HFFc6 (cell line): ENCODE data around the gene FOXRED2. TPM values are rescaled to one million over a fixed set of nuclear protein-coding genes. Genes with fewer than 3 reads are reported as not detected.

Source experiments
- DNase-seq: peaks from one replicate; pipeline ENCODE4 v3.0.0-alpha.2; 2018
- H3K27ac Mint-ChIP-seq: 2 replicates; pipeline ENCODE4 v1.8.0; 2020; ENCODE audit warnings: mild to moderate bottlenecking, mixed read lengths
- H3K27me3 Mint-ChIP-seq: 2 replicates; pipeline ENCODE4 v1.8.0; 2021; ENCODE audit warnings: mild to moderate bottlenecking, moderate library complexity, mixed read lengths; ENCODE audit not compliant: insufficient read depth
- H3K36me3 Mint-ChIP-seq: 2 replicates; pipeline ENCODE4 v1.8.0; 2021; ENCODE audit warnings: low read depth, mixed read lengths
- H3K4me1 Mint-ChIP-seq: 2 replicates; pipeline ENCODE4 v1.8.0; 2020; ENCODE audit warnings: low read depth, mixed read lengths
- H3K4me3 Mint-ChIP-seq: 2 replicates; pipeline ENCODE4 v1.8.0; 2020; ENCODE audit warnings: mild to moderate bottlenecking, moderate library complexity, mixed read lengths
- H3K9me3 Mint-ChIP-seq: 2 replicates; pipeline ENCODE4 v1.8.0; 2020; ENCODE audit warnings: mild to moderate bottlenecking, mixed read lengths
- total RNA-seq, 6 experiments: library from RNA; stranded (reverse); fragmentation: NEBNext Ultra II Directional; extraction: Animal tissue kit (Norgen Biotek cat#: 25700); gene quantifications; 2 replicates in 1 of 6; 3 replicates in 5 of 6; pipeline ENCODE4 v1.2.3, GENCODE V29; 2021
- TF ChIP-seq, protein P1 (sequence below): fragments of 200-600 bp; sonication (generic); IDR thresholded peaks from 2 replicates; pipeline ENCODE4 v1.5.0; 2021; ENCODE audit warnings: antibody characterized with exemption, mild to moderate bottlenecking

The FOXRED2 gene
- total RNA-seq, 6 experiments from 2014 or later, result 2.8 to 4.7 (median 4.2) TPM

DNA sequence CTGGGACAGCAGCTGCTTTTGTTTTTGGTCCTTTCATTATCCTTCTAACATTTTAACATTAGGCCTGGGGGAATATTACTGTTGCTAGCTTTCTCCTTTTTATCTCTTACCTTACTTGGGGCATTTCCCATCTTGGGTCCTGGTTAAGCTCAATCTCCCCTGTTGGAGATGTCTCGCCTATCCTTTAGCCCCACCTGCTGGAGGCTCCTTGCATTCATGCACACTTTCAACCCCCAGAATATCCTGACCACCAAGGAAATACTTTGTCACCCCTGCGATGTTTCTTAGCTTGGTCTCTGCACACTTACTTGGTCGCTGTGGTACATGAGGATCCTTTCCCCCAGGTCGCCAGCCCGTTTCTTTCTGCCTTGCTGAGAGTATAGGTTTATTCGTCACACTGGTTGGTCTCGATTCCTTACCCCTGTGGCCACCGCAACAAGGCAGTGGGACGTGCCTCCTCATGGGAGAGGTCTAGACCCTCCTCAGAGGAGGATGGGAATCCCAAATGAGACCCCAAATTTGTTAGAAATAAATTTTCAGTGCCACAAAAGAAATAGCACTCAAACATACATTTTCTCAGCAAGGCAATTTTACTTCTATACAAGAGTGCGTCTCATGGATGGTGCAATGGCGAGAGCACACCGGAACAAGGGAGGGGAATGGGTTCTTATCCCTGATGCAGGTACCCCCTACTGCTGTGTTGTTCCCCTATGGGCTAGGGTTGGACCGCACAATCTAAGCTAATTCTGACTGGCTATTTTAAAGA, 20.0 kb downstream of the FOXRED2 start:
- TF ChIP-seq, protein P1, sequence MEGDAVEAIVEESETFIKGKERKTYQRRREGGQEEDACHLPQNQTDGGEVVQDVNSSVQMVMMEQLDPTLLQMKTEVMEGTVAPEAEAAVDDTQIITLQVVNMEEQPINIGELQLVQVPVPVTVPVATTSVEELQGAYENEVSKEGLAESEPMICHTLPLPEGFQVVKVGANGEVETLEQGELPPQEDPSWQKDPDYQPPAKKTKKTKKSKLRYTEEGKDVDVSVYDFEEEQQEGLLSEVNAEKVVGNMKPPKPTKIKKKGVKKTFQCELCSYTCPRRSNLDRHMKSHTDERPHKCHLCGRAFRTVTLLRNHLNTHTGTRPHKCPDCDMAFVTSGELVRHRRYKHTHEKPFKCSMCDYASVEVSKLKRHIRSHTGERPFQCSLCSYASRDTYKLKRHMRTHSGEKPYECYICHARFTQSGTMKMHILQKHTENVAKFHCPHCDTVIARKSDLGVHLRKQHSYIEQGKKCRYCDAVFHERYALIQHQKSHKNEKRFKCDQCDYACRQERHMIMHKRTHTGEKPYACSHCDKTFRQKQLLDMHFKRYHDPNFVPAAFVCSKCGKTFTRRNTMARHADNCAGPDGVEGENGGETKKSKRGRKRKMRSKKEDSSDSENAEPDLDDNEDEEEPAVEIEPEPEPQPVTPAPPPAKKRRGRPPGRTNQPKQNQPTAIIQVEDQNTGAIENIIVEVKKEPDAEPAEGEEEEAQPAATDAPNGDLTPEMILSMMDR, result peak; percentile 87
- Mint-ChIP-seq H3K36me3 (peaks cover 7% of the 10 kb centered on the region; the same call in 1 of the 2 replicates), H3K27ac (no peak overlapping the region), H3K4me1 (no peaks in the 10 kb centered on the region), H3K27me3 (peaks cover 2% of the 10 kb centered on the region), H3K9me3 (peaks cover 10% of the 10 kb centered on the region), H3K4me3 (no peak overlapping the region)
- DNase-seq, result peak; percentile 51

DNA sequence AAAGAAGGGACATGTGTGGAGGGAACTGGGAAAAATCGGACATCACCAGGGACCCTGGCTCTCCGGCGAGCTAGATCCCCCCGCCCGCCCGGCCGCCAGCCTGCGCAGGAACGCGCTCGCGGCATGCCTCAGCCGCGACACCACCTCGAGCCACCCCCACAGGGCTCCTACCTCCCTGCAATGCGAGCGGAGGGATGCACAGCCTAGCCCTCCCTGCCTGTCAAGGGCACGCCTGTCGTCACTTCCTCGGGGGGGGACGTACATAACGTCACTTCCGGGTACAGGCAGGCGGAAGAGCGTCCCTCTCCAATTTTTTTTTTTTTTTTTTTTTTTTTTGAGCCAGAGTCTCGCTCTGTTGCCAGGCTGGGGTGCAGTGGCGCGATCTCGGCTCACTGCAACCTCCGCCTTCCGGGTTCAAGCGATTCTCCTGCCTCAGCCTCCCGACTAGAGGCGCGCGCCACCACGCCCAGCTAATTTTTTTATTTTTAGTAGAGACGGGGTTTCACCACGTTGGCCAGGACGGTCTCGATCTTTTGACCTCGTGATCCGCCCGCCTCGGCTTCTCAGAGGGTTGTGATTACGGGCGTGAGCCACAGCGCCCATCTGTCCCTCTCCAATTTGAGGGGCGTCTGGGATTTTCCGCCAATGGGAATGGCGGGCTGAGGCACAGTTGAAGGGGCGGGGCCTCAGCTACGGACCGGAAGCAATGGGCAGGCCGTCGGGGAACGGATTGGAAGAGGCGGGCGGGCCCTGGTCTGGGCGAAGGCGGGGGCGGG, 25.3 kb downstream of the FOXRED2 start, which contains the start of gene TXN2:
TXN2 (minus strand) TSS at position 248 of the 776 bp plus-strand sequence. CDS start 803 bp downstream, outside the sequence.
- TF ChIP-seq, protein P1, result no peak
- DNase-seq, result peak; percentile 94

DNA sequence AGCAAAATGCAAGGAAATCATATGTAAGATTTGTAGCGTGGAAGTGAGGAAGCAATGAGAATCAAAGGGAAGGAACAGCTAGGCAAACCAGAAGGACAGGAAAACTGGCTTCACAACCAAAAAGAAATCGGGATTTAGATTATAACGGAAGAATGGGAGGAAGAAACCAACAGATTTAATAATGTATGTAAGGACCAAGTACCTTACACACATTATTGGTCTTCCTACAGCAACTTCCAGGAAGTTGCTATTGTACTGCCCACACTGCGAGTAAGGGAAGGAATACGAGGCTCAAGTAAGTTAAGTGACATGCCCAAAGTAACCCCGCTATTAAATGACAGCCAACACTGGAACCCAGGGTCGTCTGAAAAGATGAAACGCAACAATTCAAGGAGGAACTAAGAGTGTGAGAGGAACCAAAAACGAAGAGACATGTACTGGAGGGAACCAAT, 25.9 kb downstream of the FOXRED2 start:
- Mint-ChIP-seq H3K27me3 (peaks cover 5% of the 10 kb centered on the region; the same call in 1 of the 2 replicates), H3K9me3 (no peaks in the 10 kb centered on the region), H3K27ac (peak overlapping the region; percentile 99), H3K4me1 (peaks cover 9% of the 10 kb centered on the region), H3K36me3 (peaks cover 19% of the 10 kb centered on the region), H3K4me3 (peak overlapping the region; percentile 91)
- TF ChIP-seq, protein P1, result no peak
- no peak for DNase-seq

More for the DNA sequence above, 25.3 kb downstream of the FOXRED2 start, which contains the start of gene TXN2:
- Mint-ChIP-seq H3K9me3 (no peaks in the 10 kb centered on the region; the same call in 1 of the 2 replicates), H3K4me3 (peak within 1 kb of the TSS; percentile 91), H3K27me3 (peaks cover 5% of the 10 kb centered on the region), H3K36me3 (peaks cover 14% of the 10 kb centered on the region), H3K27ac (peak within 1 kb of the TSS; percentile 99), H3K4me1 (peaks cover 9% of the 10 kb centered on the region)

DNA sequence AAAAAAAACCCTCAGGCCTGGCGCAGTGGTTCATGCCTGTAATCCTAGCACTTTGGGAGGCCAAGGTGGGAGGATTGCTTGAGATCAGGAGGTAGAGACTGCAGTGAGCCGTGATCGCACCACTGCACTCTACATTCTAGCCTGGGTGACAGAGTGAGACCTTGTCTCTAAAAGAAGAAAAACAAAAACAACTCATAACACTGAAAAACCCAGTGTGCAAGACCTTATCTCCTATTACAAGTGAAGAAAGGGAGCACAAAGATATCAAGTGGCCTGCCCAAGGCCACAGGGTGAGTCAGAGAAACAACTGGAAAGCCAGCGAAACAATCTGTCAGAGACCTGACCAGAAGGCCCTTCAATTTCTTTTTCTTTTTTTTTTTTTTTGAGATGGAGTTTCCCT, 27.9 kb downstream of the FOXRED2 start:
- Mint-ChIP-seq H3K27ac (no peak overlapping the region), H3K27me3 (peaks cover 4% of the 10 kb centered on the region; the same call in 1 of the 2 replicates), H3K4me3 (no peak overlapping the region), H3K36me3 (peaks cover 27% of the 10 kb centered on the region), H3K4me1 (peaks cover 9% of the 10 kb centered on the region), H3K9me3 (no peaks in the 10 kb centered on the region)
- DNase-seq, result no peak
- TF ChIP-seq, protein P1, result no peak

DNA sequence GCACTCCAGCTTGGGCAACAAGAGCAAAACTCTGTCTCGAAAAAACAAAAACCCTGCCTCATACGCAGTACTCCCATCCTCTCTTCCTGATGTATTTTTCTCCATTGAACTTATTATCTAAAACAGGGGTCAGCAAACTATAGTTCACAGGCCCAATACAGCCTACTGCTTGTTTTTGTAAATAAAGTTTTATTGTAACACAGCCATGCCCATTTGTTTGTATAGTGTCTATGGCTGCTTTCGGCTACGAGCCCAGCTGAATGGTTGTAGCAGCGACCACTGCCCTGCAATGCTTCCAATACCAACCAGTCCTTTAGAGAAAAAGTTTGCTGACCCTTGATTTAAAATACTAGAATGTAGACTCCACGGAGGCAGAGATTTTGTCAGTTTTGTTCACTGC, 31.5 kb downstream of the FOXRED2 start:
- H3K27me3 Mint-ChIP-seq, result no peaks in the 10 kb centered on the region; the same call in 1 of the 2 replicates

More for the DNA sequence above, 31.5 kb downstream of the FOXRED2 start:
- DNase-seq, result no peak
- H3K4me1 Mint-ChIP-seq, result peaks cover 27% of the 10 kb centered on the region
- H3K27ac Mint-ChIP-seq, result peak overlapping the region; percentile 13
- no peak overlapping the region for H3K4me3 Mint-ChIP-seq
- H3K36me3 Mint-ChIP-seq, result peaks cover 33% of the 10 kb centered on the region
- H3K9me3 Mint-ChIP-seq, result no peaks in the 10 kb centered on the region
- TF ChIP-seq, protein P1, result no peak
